A549 (cell line): ENCODE measurements around the gene RASA3. TPM values are rescaled to one million over a fixed set of nuclear protein-coding genes. Genes with fewer than 3 reads are reported as not detected.
A peak's percentile ranks its signal among the peaks of the same experiment; 100 is the strongest.

Experiments used
- ATAC-seq, 2 experiments: fragments of 200-7000 bp in 1 of 2; fragments of >200 bp in 1 of 2; cut with Nextera tagmentation in 1 of 2; cut with Tn5 transposase in 1 of 2; 3 replicates each; pipeline versions ENCODE4 v1.8.0 to v1.9.1; 2018 to 2020; ENCODE audit warnings: mild to moderate bottlenecking in 1 of 2, moderate library complexity in 1 of 2
- CTCF ChIA-PET: fragments of 300-600 bp; sonication (Branson Sonifier 250); formaldehyde crosslinking; extraction: SDS; loops from one replicate; lab custom pipeline; 2021; ENCODE audit warnings: antibody characterized with exemption, inconsistent platforms; lab: Yijun Ruan, JAX
- POLR2A ChIA-PET: fragments of 350-600 bp; formaldehyde crosslinking; extraction: SDS; loops from one replicate; lab custom pipeline; 2021; ENCODE audit warnings: antibody characterized with exemption, inconsistent platforms; lab: Yijun Ruan, JAX
- DNase-seq, 2 experiments: peaks; one replicate each; pipeline versions ENCODE4 v3.0.0 to v3.0.0-alpha.2; 2011 to 2016; ENCODE audit warnings: low read depth in 1 of 2, low spot score in 1 of 2
- FAIRE-seq: peaks from 2 replicates; lab custom pipeline; 2011; peaks lifted over from hg19 to GRCh38; lab: Jason Lieb, UNC
- H3K27ac ChIP-seq, 2 experiments: fragments of >200 bp; sonication (Bioruptor Twin); formaldehyde crosslinking; 3 replicates each; pipeline ENCODE4 v1.5.1; 2016 to 2017
- H3K4me1 ChIP-seq: fragments of >200 bp; sonication (Bioruptor Twin); formaldehyde crosslinking; 3 replicates; pipeline ENCODE4 v1.6.1; 2016
- H3K4me2 ChIP-seq: fragments of >200 bp; sonication (Bioruptor Twin); formaldehyde crosslinking; 3 replicates; pipeline ENCODE4 v1.6.1; 2016
- H3K4me3 ChIP-seq: fragments of >200 bp; sonication (Bioruptor Twin); formaldehyde crosslinking; 3 replicates; pipeline ENCODE4 v1.5.1; 2016
- H3K9me3 ChIP-seq: fragments of >200 bp; sonication (Bioruptor Twin); formaldehyde crosslinking; 3 replicates; pipeline ENCODE4 v1.6.1; 2016
- CHD2 ChIP-seq: fragments of 150-350 bp; IDR thresholded peaks from 2 replicates; pipeline ENCODE4 v1.6.1; 2014; ENCODE audit warnings: low read length; ENCODE audit not compliant: partially characterized antibody
- CHD4 ChIP-seq: fragments of 200-600 bp; sonication (generic); IDR thresholded peaks from 2 replicates; pipeline ENCODE4 v1.6.1; 2016; ENCODE audit warnings: antibody characterized with exemption, mild to moderate bottlenecking, borderline replicate concordance
- EHF ChIP-seq: fragments of 250-450 bp; sonication (Bioruptor Pico); IDR thresholded peaks from 2 replicates; pipeline ENCODE4 v1.5.0; 2020; ENCODE audit warnings: mild to moderate bottlenecking
- EP300 ChIP-seq, 2 experiments: fragments of >200 bp; sonication (Bioruptor Twin); formaldehyde crosslinking; IDR thresholded peaks; 2 replicates in 1 of 2; 3 replicates in 1 of 2; pipeline ENCODE4 v1.6.1; 2016 to 2017
- FOSB ChIP-seq: fragments of 250-450 bp; sonication (Bioruptor Pico); IDR thresholded peaks from 2 replicates; pipeline ENCODE4 v1.5.0; 2020; ENCODE audit warnings: mild to moderate bottlenecking, moderate library complexity
- HDAC2 ChIP-seq: fragments of 200-600 bp; sonication (generic); IDR thresholded peaks from 2 replicates; pipeline ENCODE4 v1.6.1; 2016
- HOXB5 ChIP-seq: fragments of 250-450 bp; sonication (Bioruptor Pico); IDR thresholded peaks from 2 replicates; pipeline ENCODE4 v1.5.0; 2020; ENCODE audit warnings: mild to moderate bottlenecking, moderate library complexity
- POLR2AphosphoS2 ChIP-seq: conservative IDR thresholded peaks from 2 replicates; pipeline ENCODE4 v1.6.1; 2012; ENCODE audit warnings: low read length, improper control_type of control experiment, inconsistent platforms
- RNF2 ChIP-seq: fragments of 200-600 bp; sonication (generic); IDR thresholded peaks from 2 replicates; pipeline ENCODE4 v1.6.1; 2016; ENCODE audit warnings: low read depth, mild to moderate bottlenecking, antibody characterized with exemption, moderate library complexity, borderline replicate concordance
- ZNF302 ChIP-seq: fragments of 250-450 bp; sonication (Bioruptor Pico); IDR thresholded peaks from 2 replicates; pipeline ENCODE4 v1.9.0; 2021; ENCODE audit warnings: inconsistent platforms, mild to moderate bottlenecking, moderate library complexity
- ZSCAN20 ChIP-seq: fragments of 250-450 bp; sonication (Bioruptor Pico); IDR thresholded peaks from 2 replicates; pipeline ENCODE4 v1.8.0; 2022; ENCODE audit warnings: mild to moderate bottlenecking, moderate library complexity
- WGBS: methylation state at CpG from one replicate; pipeline ENCODE4 v1.1.6; 2017; ENCODE audit errors: missing lambda C conversion rate; 5-methylcytosine and 5-hydroxymethylcytosine counted together
- polyA plus RNA-seq, 4 experiments: library from polyadenylated mRNA; depleted of rRNA in 3 of 4; stranded (reverse); fragments of >200 nt; fragmentation: RNase III in 1 of 4; extraction: RNeasy Plus Mini Kit Qiagen cat#74134 plus additional on column Dnase treatment in 1 of 4; gene quantifications; 2 replicates in 3 of 4; 3 replicates in 1 of 4; pipeline ENCODE4 v1.2.3, GENCODE V29; 2011 to 2017
- TF ChIP-seq, protein P1 (sequence below): fragments of >200 bp; sonication (Bioruptor Twin); formaldehyde crosslinking; IDR thresholded peaks from 2 replicates; pipeline ENCODE4 v1.6.1; 2016
- TF ChIP-seq, protein P2 (sequence below): IDR thresholded peaks from 2 replicates; pipeline ENCODE4 v1.6.1; 2012
- TF ChIP-seq, protein P3 (sequence below): fragments of 250-450 bp; sonication (Bioruptor Pico); IDR thresholded peaks from 2 replicates; pipeline ENCODE4 v1.5.0; 2020; ENCODE audit warnings: low read depth, mild to moderate bottlenecking, moderate library complexity
- TF ChIP-seq, protein P4 (sequence below): IDR thresholded peaks from 2 replicates; pipeline ENCODE4 v1.6.1; 2012; ENCODE audit warnings: low read depth, borderline replicate concordance

Gene RASA3
- polyA plus RNA-seq, 2 of the 4 experiments (the other 2 are of a cell fraction): 4.3 to 7.6 TPM

DNA sequence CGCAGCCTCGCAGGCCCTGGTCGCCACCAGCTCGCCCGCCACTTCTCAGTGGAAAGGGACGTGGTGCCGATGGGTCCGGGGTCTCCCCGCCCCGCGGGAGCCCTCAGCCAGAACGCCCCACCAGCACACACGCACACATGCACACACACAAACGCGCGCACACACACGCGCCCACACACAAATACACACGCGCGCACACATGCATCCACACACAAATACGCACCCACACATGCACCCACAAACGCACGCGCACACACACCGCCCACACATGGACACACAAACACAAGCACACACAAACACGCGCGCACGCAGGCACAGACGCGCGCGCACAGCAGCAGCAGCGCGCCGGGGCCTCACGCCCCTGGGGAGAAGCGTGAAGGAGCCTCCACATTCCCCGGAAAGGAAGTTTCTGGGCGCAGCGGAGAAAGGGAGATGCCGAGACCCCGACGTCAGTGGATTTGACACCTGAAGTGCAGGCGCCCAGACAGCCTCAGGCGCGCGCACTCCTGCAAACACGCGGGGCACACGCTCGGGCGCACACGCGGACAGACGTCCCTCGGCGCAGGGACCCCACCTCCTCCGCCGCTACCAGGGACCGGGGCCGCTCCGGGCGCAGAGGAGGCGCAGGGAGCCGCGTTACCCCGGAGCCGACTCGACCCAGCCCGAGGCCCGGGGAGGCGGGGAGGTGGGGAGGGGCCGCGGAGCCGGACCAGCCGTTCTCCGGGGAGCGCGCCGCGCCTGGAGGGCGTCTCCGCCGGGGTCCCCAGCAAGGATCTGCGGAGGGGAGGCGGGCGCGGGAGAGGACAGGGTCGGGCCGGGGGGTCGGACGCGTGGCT is 622 bp downstream of the RASA3 start:
- TF ChIP-seq, protein P1, sequence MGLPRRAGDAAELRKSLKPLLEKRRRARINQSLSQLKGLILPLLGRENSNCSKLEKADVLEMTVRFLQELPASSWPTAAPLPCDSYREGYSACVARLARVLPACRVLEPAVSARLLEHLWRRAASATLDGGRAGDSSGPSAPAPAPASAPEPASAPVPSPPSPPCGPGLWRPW: no peak
- TF ChIP-seq FOSB (CRISPR knock-in tag) (no peak), POLR2AphosphoS2 (no peak), RNF2 (no peak), CHD4 (no peak)
- TF ChIP-seq, protein P2, sequence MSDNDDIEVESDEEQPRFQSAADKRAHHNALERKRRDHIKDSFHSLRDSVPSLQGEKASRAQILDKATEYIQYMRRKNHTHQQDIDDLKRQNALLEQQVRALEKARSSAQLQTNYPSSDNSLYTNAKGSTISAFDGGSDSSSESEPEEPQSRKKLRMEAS: peak; percentile 27; the same call in 1 of the 2 replicates
- Histone ChIP-seq H3K27ac (peak overlapping the region; percentile 74 to 88), H3K4me2 (peak overlapping the region; percentile 90), H3K4me1 (0 out of 3 replicates have a peak, but pooled peaks cover 6% of the 10 kb centered on the region), H3K9me3 (no peaks in the 10 kb centered on the region), H3K4me3 (peak overlapping the region; percentile 94)
- WGBS: 19% methylated on average over 5 of the region's 95 CpGs
- no peak for FAIRE-seq
- peak; percentile 41 to 51; a peak in 5 of 6 replicates for ATAC-seq
- peak; percentile 12 to 15 for DNase-seq
- ChIA-PET POLR2A (interaction anchor here (1.1 to 1.4 kb wide), 2 partner anchors 13 to 67 kb away, joined by 3 to 5 read pairs; no protein-coding TSS in a partner anchor), CTCF (interaction anchor here (1.1 kb wide), 1 partner anchor 13 kb away, joined by 4 read pairs; no protein-coding TSS in a partner anchor)

DNA sequence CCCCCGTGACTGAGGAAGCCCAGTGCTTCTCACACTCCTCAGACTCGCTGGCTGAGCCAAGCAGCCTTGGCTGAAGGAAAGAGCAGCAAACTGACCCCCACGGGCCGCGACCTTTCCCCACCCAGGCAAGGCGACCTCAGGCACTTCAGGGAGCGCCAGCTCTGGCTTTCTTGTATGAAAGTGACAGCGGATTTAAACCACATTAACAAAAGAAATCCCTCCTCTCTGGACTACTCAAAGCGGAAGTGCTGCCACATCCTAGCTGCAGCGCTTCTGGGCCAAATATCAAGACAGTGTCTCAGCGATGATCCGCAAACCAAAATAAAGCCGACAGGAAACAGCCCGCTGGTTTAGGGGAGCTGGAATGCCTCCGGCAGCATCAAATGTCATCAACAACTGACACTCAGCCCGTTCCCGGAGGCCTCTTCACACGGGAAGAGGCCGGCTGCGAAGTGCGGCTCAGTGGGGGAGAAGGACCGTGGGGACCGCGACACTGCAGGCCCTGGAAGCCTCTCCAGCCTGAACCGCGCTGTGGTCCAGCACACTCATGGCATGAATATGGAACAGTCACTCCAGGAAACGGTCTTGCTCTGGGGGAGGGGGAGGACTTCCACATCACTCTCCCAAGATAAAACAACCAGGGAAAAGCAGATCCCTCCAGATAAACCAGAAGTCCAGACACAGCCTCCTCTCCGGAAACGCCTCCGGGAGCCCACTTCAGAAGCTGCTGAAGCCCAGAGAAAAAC is 1.4 kb downstream of the RASA3 start:
- Histone ChIP-seq H3K4me1 (0 out of 3 replicates have a peak, but pooled peaks cover 6% of the 10 kb centered on the region), H3K9me3 (no peaks in the 10 kb centered on the region), H3K27ac (peak overlapping the region in 1 of 2 experiments; percentile 88; a peak in 4 of 6 replicates), H3K4me3 (peak overlapping the region; percentile 94), H3K4me2 (peak overlapping the region; percentile 90)
- TF ChIP-seq, protein P2: no peak
- TF ChIP-seq, protein P3, sequence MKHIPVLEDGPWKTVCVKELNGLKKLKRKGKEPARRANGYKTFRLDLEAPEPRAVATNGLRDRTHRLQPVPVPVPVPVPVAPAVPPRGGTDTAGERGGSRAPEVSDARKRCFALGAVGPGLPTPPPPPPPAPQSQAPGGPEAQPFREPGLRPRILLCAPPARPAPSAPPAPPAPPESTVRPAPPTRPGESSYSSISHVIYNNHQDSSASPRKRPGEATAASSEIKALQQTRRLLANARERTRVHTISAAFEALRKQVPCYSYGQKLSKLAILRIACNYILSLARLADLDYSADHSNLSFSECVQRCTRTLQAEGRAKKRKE (CRISPR knock-in tag): no peak
- no peak for TF ChIP-seq ZSCAN20 (CRISPR knock-in tag)
- TF ChIP-seq EP300 (IDR thresholded peaks at IDR 0.05): no peak
- TF ChIP-seq HOXB5: no peak
- TF ChIP-seq, protein P4, sequence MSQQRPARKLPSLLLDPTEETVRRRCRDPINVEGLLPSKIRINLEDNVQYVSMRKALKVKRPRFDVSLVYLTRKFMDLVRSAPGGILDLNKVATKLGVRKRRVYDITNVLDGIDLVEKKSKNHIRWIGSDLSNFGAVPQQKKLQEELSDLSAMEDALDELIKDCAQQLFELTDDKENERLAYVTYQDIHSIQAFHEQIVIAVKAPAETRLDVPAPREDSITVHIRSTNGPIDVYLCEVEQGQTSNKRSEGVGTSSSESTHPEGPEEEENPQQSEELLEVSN: no peak
- no peak for TF ChIP-seq HDAC2
- TF ChIP-seq CHD2: no peak
- TF ChIP-seq ZNF302 (CRISPR knock-in tag): no peak
- no peak for TF ChIP-seq EHF (CRISPR knock-in tag)
- ChIA-PET POLR2A (interaction anchor here (1.1 kb wide), 1 partner anchor 66 kb away, joined by 5 read pairs; no protein-coding TSS in a partner anchor), CTCF (interaction anchor here (1.1 kb wide), 1 partner anchor 13 kb away, joined by 4 read pairs; no protein-coding TSS in a partner anchor)
- DNase-seq (peak; percentile 18 to 23), FAIRE-seq (no peak), ATAC-seq (peak; percentile 14 to 32; a peak in 3 of 6 replicates)
- WGBS: 54% methylated on average over 28 of the region's 30 CpGs
